ENCODE results near the gene SMARCA1. TPM values are rescaled to one million over a fixed set of nuclear protein-coding genes. Genes with fewer than 3 reads are reported as not detected.

Gene SMARCA1
- total and polyA plus RNA-seq, 2 of the 4 experiments (the other 2 are of a cell fraction) = 31.0 to 32.8 TPM

- no TSS peak for BruUV-seq (replicated peaks)
- ChIA-PET CTCF (no interaction called here), POLR2A (ENCODE audit: unreplicated experiment) (no interaction called here)
- no peak overlapping the region for H2AFZ ChIP-seq (replicated peaks; ENCODE audit: low read length, poor library complexity)
- ATAC-seq (ENCODE audit: low read depth) = no peak
- no peaks in the 10 kb centered on the region for H3K9me1 ChIP-seq (ENCODE audit: insufficient read depth, low read length)
- H3K27ac ChIP-seq (ENCODE audit: insufficient read depth, low read length) = no peak overlapping the region
- no peak overlapping the region for H3K23ac ChIP-seq (ENCODE audit: low read depth, low read length)
- peaks cover 0 to 5% of the 10 kb centered on the region in 2 experiments; a peak in 2 of 4 replicates for H3K79me1 ChIP-seq (ENCODE audit: low read depth in 1 of 2, low read length in 2 of 2)
- H3K14ac ChIP-seq (replicated peaks; ENCODE audit: low read depth, low read length) = no peak overlapping the region
- H3K4ac ChIP-seq (ENCODE audit: low read depth, low read length) = no peak overlapping the region
- H3K9me3 ChIP-seq (ENCODE audit: control insufficient read depth, insufficient read depth, low read length) = no peaks in the 10 kb centered on the region
- H3K4me2 ChIP-seq (ENCODE audit: low read depth, low read length) = no peak overlapping the region
- dilution Hi-C loops (cut with HindIII; ENCODE audit: low sequenced_read_pairs, unreplicated experiment) (no loop called here), intact Hi-C loops (cut with micrococcal nuclease) (no loop called here), in situ Hi-C loops (cut with MboI; ENCODE audit: low sequenced_read_pairs) (no loop called here)
- H3K4me3 ChIP-seq (ENCODE audit: insufficient read depth, low read depth, low read length) = no peak overlapping the region
- H2AK5ac ChIP-seq (ENCODE audit: low read depth, low read length) = no peak overlapping the region
- H2AK9ac ChIP-seq (replicated peaks; ENCODE audit: low read depth, low read length, poor library complexity) = no peak overlapping the region
- no peak overlapping the region for H4K5ac ChIP-seq (ENCODE audit: low read depth, low read length)
- no CpG with 5 or more reads among the region's 1 CpG for WGBS, 2 experiments (ENCODE audit: extremely low coverage in 2 of 2, insufficient read length in 1 of 2)
- H3K4me1 ChIP-seq (ENCODE audit: control insufficient read depth, insufficient read depth, low read length) = no peaks in the 10 kb centered on the region
- H3K56ac ChIP-seq (ENCODE audit: extremely low read depth, insufficient read depth, low read length) = no peak overlapping the region
- H2BK5ac ChIP-seq (ENCODE audit: low read depth, low read length, poor library complexity, severe bottlenecking) = no peak overlapping the region
- no peak overlapping the region for H2BK120ac ChIP-seq (ENCODE audit: low read depth, low read length)
- no peak overlapping the region for H3K18ac ChIP-seq (ENCODE audit: low read depth, low read length)
- no peak overlapping the region for H4K91ac ChIP-seq (ENCODE audit: insufficient read depth, low read depth, low read length)
- DNase-seq = no peak
- H3K36me3 ChIP-seq (ENCODE audit: control insufficient read depth, insufficient read depth, low read length) = 0 out of 2 replicates have a peak, but pooled peaks cover 3% of the 10 kb centered on the region
- H2BK20ac ChIP-seq (ENCODE audit: low read depth, low read length) = no peak overlapping the region
- no peak overlapping the region for H3K9ac ChIP-seq (ENCODE audit: low read depth, low read length)
- H4K8ac ChIP-seq (ENCODE audit: low read depth in 2 of 2, low read length in 2 of 2) = no peak overlapping the region
- H4K20me1 ChIP-seq (ENCODE audit: insufficient read depth, low read length) = no peaks in the 10 kb centered on the region
- no peak overlapping the region for H2BK15ac ChIP-seq (ENCODE audit: low read depth, low read length)
- TF ChIP-seq MAFK (IDR thresholded peaks at IDR 0.05; ENCODE audit: low read depth, low read length) = no peak
- no peak for TF ChIP-seq CEBPB (IDR thresholded peaks at IDR 0.05; ENCODE audit: low read depth, low read length)
- TF ChIP-seq NFE2L2 (IDR thresholded peaks at IDR 0.05; ENCODE audit: low read depth, low read length) = no peak
- TF ChIP-seq ELK1 (IDR thresholded peaks at IDR 0.05; ENCODE audit: borderline replicate concordance, low read depth, low read length) = no peak
- TF ChIP-seq CTCF (conservative IDR thresholded peaks at IDR 0.05; ENCODE audit: low read depth, low read length) = no peak
- no peak for TF ChIP-seq POLR2A (IDR thresholded peaks at IDR 0.05; ENCODE audit: low read depth, low read length)
- no peak for TF ChIP-seq RFX5 (IDR thresholded peaks at IDR 0.05; ENCODE audit: low read depth, low read length)
- TF ChIP-seq USF2 (IDR thresholded peaks at IDR 0.05; ENCODE audit: low read depth, low read length) = no peak
- no peaks in the 10 kb centered on the region for H3K27me3 ChIP-seq (ENCODE audit: control insufficient read depth, insufficient read depth, low read length)
These were observed 25.8 kb upstream of the SMARCA1 start for GRCh38 chrX:129549124-129549523.

Data from IMR-90 (cell line).